HEK293T (cell line): ENCODE data around the gene TRIM34.

Experiments
- ARNT ChIP-seq: fragments of 450-650 bp; IDR thresholded peaks from 2 replicates; pipeline ENCODE4 v1.6.1; 2017; ENCODE audit warnings: mild to moderate bottlenecking
- BHLHE40 ChIP-seq: fragments of 450-650 bp; IDR thresholded peaks from 2 replicates; pipeline ENCODE4 v1.6.1; 2016; ENCODE audit warnings: mild to moderate bottlenecking, moderate library complexity, borderline replicate concordance
- CTBP1 ChIP-seq: fragments of 450-650 bp; IDR thresholded peaks from 2 replicates; pipeline ENCODE4 v1.6.1; 2016; ENCODE audit warnings: borderline replicate concordance
- ELF4 ChIP-seq: fragments of 450-650 bp; IDR thresholded peaks from 2 replicates; pipeline ENCODE4 v1.6.1; 2017; ENCODE audit warnings: antibody characterized with exemption
- FOXM1 ChIP-seq: fragments of 450-650 bp; IDR thresholded peaks from 2 replicates; pipeline ENCODE4 v1.6.1; 2017; ENCODE audit warnings: mild to moderate bottlenecking, borderline replicate concordance
- HDGF ChIP-seq: fragments of 450-650 bp; IDR thresholded peaks from 2 replicates; pipeline ENCODE4 v1.6.1; 2017; ENCODE audit warnings: antibody characterized with exemption, borderline replicate concordance
- L3MBTL2 ChIP-seq: fragments of 450-650 bp; conservative IDR thresholded peaks from 2 replicates; pipeline ENCODE4 v1.6.1; 2016; ENCODE audit warnings: mild to moderate bottlenecking
- LEF1 ChIP-seq: fragments of 450-650 bp; IDR thresholded peaks from 2 replicates; pipeline ENCODE4 v1.6.1; 2017; ENCODE audit warnings: mild to moderate bottlenecking, borderline replicate concordance
- NFRKB ChIP-seq: fragments of 450-650 bp; IDR thresholded peaks from 2 replicates; pipeline ENCODE4 v1.6.1; 2016; ENCODE audit warnings: mild to moderate bottlenecking, moderate library complexity
- SP1 ChIP-seq: fragments of 450-650 bp; IDR thresholded peaks from 2 replicates; pipeline ENCODE4 v1.6.1; 2017
- SUZ12 ChIP-seq: fragments of 450-650 bp; IDR thresholded peaks from 2 replicates; pipeline ENCODE4 v1.6.1; 2016; ENCODE audit warnings: mild to moderate bottlenecking

DNA sequence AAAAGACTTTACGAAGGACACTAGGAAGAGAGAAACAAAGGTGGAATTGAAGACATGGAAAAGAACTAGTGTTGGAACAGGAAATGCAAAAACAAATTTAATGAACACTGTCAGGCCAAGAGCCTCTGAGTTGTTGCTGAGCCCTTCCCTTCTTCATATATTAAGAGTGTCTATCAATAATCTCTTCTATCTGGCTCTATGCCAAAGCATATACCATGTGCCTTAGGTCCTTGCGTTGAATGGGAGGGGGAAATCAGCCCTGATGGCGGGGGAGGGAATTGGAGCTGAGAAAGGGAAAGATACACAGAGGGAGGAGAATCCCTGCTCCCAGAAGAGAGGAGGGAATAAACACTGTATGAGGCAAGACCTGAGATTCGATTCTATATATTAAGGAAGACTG, 49.6 kb upstream of the TRIM34 start:
- no peak for TF ChIP-seq ELF4
- TF ChIP-seq SP1, result no peak
- no peak for TF ChIP-seq HDGF
- no peak for TF ChIP-seq CTBP1
- TF ChIP-seq SUZ12, result no peak
- no peak for TF ChIP-seq LEF1
- TF ChIP-seq FOXM1, result no peak
- no peak for TF ChIP-seq ARNT
- TF ChIP-seq NFRKB, result no peak
- TF ChIP-seq L3MBTL2, result no peak
- no peak for TF ChIP-seq BHLHE40
